HL-60 (cell line): Measurements from ENCODE around the gene RUSF1.
A peak's percentile ranks its signal among the peaks of the same experiment; 100 is the strongest.

Experiments
- DNase-seq, 2 experiments: peaks; one replicate each; pipeline ENCODE4 v3.0.0-alpha.2; 2010 to 2020; ENCODE audit warnings: low read depth in 1 of 2, low spot score in 1 of 2
- H3K27ac ChIP-seq: fragments of 250-450 bp; sonication (Bioruptor Pico); replicated peaks from 2 replicates; pipeline ENCODE4 v1.5.1; 2020; ENCODE audit warnings: mild to moderate bottlenecking, moderate library complexity
- H3K27me3 ChIP-seq: fragments of 250-450 bp; sonication (Bioruptor Pico); 2 replicates; pipeline ENCODE4 v1.5.1; 2021; ENCODE audit warnings: mild to moderate bottlenecking, moderate library complexity; ENCODE audit not compliant: insufficient read depth, poor library complexity, severe bottlenecking
- H3K4me3 ChIP-seq: replicated peaks from 2 replicates; pipeline ENCODE4 v1.5.1; 2011; ENCODE audit warnings: mild to moderate bottlenecking, control low read depth, low read length; ENCODE audit not compliant: insufficient read depth
- GABPA ChIP-seq: IDR thresholded peaks from 2 replicates; pipeline ENCODE4 v1.6.1; 2012; ENCODE audit warnings: low read depth
- POLR2AphosphoS5 ChIP-seq: IDR thresholded peaks from 2 replicates; pipeline ENCODE4 v1.6.1; 2012; ENCODE audit warnings: low read depth
- SPI1 ChIP-seq: IDR thresholded peaks from 2 replicates; pipeline ENCODE4 v1.6.1; 2012; ENCODE audit warnings: low read depth, mild to moderate bottlenecking, borderline replicate concordance
- TF ChIP-seq, protein P1 (sequence below): IDR thresholded peaks from one replicate; pipeline ENCODE4 v1.5.1; 2011; ENCODE audit warnings: low read length, control low read depth, inconsistent platforms; ENCODE audit not compliant: insufficient read depth
- TF ChIP-seq, protein P2 (sequence below): IDR thresholded peaks from 2 replicates; pipeline ENCODE4 v1.6.1; 2012; ENCODE audit warnings: low read depth; ENCODE audit not compliant: insufficient replicate concordance

Gene RUSF1

DNA sequence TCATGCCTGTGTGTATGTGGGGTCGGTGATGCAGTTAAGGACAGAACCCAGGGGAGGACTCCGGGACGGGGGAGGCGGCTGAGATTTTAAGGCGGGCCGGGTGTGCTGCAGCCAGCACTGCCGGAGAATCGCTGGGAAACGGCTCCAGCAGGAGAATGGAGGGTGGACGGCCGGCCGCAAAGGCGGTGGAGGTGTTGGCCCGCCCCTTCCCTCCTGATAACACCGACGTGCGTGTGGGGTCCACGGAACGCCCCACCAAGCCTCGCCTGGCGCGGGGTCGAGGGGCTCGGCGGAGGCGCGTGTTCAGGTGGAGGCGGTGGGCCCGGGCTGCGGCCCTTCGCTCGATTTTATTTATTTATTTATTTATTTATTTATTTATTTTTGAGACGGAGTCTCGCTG is 66.2 kb downstream of the RUSF1 start:
- Histone ChIP-seq H3K27me3 (no peaks in the 10 kb centered on the region), H3K4me3 (peak overlapping the region; percentile 72; the same call in 1 of the 2 replicates), H3K27ac (no peak overlapping the region)
- no peak for DNase-seq
- TF ChIP-seq SPI1: no peak
- TF ChIP-seq, protein P1, sequence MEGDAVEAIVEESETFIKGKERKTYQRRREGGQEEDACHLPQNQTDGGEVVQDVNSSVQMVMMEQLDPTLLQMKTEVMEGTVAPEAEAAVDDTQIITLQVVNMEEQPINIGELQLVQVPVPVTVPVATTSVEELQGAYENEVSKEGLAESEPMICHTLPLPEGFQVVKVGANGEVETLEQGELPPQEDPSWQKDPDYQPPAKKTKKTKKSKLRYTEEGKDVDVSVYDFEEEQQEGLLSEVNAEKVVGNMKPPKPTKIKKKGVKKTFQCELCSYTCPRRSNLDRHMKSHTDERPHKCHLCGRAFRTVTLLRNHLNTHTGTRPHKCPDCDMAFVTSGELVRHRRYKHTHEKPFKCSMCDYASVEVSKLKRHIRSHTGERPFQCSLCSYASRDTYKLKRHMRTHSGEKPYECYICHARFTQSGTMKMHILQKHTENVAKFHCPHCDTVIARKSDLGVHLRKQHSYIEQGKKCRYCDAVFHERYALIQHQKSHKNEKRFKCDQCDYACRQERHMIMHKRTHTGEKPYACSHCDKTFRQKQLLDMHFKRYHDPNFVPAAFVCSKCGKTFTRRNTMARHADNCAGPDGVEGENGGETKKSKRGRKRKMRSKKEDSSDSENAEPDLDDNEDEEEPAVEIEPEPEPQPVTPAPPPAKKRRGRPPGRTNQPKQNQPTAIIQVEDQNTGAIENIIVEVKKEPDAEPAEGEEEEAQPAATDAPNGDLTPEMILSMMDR: no peak
- TF ChIP-seq POLR2AphosphoS5: no peak
- TF ChIP-seq, protein P2, sequence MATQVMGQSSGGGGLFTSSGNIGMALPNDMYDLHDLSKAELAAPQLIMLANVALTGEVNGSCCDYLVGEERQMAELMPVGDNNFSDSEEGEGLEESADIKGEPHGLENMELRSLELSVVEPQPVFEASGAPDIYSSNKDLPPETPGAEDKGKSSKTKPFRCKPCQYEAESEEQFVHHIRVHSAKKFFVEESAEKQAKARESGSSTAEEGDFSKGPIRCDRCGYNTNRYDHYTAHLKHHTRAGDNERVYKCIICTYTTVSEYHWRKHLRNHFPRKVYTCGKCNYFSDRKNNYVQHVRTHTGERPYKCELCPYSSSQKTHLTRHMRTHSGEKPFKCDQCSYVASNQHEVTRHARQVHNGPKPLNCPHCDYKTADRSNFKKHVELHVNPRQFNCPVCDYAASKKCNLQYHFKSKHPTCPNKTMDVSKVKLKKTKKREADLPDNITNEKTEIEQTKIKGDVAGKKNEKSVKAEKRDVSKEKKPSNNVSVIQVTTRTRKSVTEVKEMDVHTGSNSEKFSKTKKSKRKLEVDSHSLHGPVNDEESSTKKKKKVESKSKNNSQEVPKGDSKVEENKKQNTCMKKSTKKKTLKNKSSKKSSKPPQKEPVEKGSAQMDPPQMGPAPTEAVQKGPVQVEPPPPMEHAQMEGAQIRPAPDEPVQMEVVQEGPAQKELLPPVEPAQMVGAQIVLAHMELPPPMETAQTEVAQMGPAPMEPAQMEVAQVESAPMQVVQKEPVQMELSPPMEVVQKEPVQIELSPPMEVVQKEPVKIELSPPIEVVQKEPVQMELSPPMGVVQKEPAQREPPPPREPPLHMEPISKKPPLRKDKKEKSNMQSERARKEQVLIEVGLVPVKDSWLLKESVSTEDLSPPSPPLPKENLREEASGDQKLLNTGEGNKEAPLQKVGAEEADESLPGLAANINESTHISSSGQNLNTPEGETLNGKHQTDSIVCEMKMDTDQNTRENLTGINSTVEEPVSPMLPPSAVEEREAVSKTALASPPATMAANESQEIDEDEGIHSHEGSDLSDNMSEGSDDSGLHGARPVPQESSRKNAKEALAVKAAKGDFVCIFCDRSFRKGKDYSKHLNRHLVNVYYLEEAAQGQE: no peak
- TF ChIP-seq GABPA: no peak

DNA sequence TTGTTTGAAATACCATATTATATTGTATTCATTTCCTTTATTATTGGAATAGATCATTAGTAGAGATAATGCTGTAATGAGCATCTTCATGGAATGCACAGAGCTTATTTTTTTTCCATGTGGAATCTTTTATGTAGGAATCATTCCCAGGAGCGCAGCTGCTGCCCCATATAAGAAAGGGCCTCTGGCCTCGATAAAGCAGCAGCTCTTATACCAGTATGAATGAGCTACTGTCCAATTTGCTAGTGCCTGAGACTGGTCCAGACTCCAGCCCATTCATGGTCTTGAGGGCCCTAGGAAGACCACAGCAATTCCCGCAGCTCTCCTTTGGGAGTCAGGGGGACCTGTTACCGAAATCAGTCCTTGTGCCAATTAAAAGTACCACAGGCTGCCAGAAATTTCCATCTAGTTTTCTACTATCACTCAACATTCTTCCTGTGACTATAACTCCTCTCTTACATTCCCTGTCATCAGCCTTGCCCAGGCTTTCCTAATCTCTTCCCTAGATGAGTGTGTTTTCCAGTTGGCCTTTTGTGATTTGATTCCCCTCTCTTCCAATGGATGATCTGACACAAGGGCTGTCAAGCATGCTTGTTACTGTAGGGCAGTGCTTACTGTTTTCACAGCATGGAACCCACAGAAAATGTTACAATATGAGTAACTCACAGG is 67.5 kb downstream of the RUSF1 start:
- TF ChIP-seq, protein P1: no peak
- TF ChIP-seq SPI1: no peak
- TF ChIP-seq GABPA: no peak
- TF ChIP-seq POLR2AphosphoS5: no peak
- TF ChIP-seq, protein P2: no peak
- Histone ChIP-seq H3K27me3 (no peaks in the 10 kb centered on the region), H3K4me3 (no peak overlapping the region), H3K27ac (no peak overlapping the region)
- DNase-seq: no peak

DNA sequence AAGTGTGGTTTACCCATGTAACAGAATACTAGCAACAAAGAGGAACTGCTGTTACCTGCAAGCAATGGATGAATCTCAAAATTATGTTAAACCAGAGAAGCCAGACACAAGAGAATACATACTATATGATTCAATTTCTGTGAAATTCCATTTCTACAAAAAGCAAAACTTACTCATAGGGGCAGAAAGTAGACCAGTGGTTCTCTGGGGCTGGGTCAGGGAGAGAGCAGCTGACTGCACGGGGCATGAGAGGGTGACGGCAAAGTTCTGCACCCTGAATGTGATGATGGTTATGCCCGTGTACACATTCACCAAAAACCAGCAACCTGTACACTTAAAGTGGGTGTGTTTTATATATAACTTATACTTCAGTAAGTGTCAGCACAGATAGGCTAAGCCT is 68.7 kb downstream of the RUSF1 start:
- DNase-seq: no peak
- Histone ChIP-seq H3K27me3 (no peaks in the 10 kb centered on the region), H3K4me3 (no peak overlapping the region), H3K27ac (no peak overlapping the region)
- TF ChIP-seq SPI1 (peak; percentile 38; the same call in 1 of the 2 replicates), POLR2AphosphoS5 (no peak)
- TF ChIP-seq, protein P2: no peak
- TF ChIP-seq, protein P1: no peak
